OCI-LY7 (cell line): ENCODE results near the gene PLXNA4.

Experiments
- EZH2phosphoT487 ChIP-seq: fragments of 200-600 bp; sonication (generic); IDR thresholded peaks from 2 replicates; pipeline ENCODE4 v1.6.1; 2018; ENCODE audit warnings: low read depth, borderline replicate concordance, mild to moderate bottlenecking, mixed run types, antibody characterized with exemption, low read length, moderate library complexity, mixed read lengths
- TF ChIP-seq, protein P1 (sequence below): fragments of 200-600 bp; sonication (generic); conservative IDR thresholded peaks from 2 replicates; pipeline ENCODE4 v1.5.1; 2014; ENCODE audit warnings: mild to moderate bottlenecking, antibody characterized with exemption, low read length, moderate library complexity, mixed read lengths

- TF ChIP-seq, protein P1, sequence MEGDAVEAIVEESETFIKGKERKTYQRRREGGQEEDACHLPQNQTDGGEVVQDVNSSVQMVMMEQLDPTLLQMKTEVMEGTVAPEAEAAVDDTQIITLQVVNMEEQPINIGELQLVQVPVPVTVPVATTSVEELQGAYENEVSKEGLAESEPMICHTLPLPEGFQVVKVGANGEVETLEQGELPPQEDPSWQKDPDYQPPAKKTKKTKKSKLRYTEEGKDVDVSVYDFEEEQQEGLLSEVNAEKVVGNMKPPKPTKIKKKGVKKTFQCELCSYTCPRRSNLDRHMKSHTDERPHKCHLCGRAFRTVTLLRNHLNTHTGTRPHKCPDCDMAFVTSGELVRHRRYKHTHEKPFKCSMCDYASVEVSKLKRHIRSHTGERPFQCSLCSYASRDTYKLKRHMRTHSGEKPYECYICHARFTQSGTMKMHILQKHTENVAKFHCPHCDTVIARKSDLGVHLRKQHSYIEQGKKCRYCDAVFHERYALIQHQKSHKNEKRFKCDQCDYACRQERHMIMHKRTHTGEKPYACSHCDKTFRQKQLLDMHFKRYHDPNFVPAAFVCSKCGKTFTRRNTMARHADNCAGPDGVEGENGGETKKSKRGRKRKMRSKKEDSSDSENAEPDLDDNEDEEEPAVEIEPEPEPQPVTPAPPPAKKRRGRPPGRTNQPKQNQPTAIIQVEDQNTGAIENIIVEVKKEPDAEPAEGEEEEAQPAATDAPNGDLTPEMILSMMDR, result no peak
- TF ChIP-seq EZH2phosphoT487, result no peak
Measured at GRCh38 chr7:132171130-132171576, 405.1 kb downstream of the PLXNA4 start.
